8988T (cell line): ENCODE results near the gene MAGEA6.
"Not testable (repeated sequence)": the region's sequence is repeated elsewhere in the genome, so short reads cannot be mapped to it uniquely, and the experiment has no call there.

Source experiments
- DNase-seq: peaks from one replicate; pipeline ENCODE4 v3.0.0; 2011

MAGEA6 gene

GRCh38 chrX:152769549-152770289 is at the start of gene MAGEA6:
TSS of gene MAGEA6 (minus strand) at chrX:152769689. CDS start at chrX:152767650, 2,039 bp downstream.
- not testable (repeated sequence) for DNase-seq

GRCh38 chrX:152819266-152819665 is 49.8 kb upstream of the MAGEA6 start:
- no peak for DNase-seq

- DNase-seq, result no peak
Measured at GRCh38 chrX:152818356-152818755, 48.9 kb upstream of the MAGEA6 start.

- no peak for DNase-seq
Measured at GRCh38 chrX:152817078-152817764, 47.7 kb upstream of the MAGEA6 start.

- DNase-seq, result no peak
Measured at GRCh38 chrX:152814048-152814447, 44.6 kb upstream of the MAGEA6 start.

- DNase-seq, result no peak
Measured at GRCh38 chrX:152813206-152813605, 43.7 kb upstream of the MAGEA6 start.

- no peak for DNase-seq
Measured at GRCh38 chrX:152810403-152810802, 40.9 kb upstream of the MAGEA6 start.

GRCh38 chrX:152806035-152806434 is 36.5 kb upstream of the MAGEA6 start:
- no peak for DNase-seq

GRCh38 chrX:152798945-152799344 is 29.5 kb upstream of the MAGEA6 start:
- no peak for DNase-seq

- not testable (repeated sequence) for DNase-seq
Measured at GRCh38 chrX:152787062-152787461, 17.6 kb upstream of the MAGEA6 start.

GRCh38 chrX:152766562-152766961 is 2.9 kb downstream of the MAGEA6 start:
- DNase-seq, result not testable (repeated sequence)

GRCh38 chrX:152761582-152761981 is 7.9 kb downstream of the MAGEA6 start:
- not testable (repeated sequence) for DNase-seq

GRCh38 chrX:152759544-152759943 is 9.9 kb downstream of the MAGEA6 start:
- not testable (repeated sequence) for DNase-seq

- DNase-seq, result not testable (repeated sequence)
Measured at GRCh38 chrX:152758918-152759317, 10.6 kb downstream of the MAGEA6 start, which contains the start of gene CSAG3. TSS of gene CSAG3 (plus strand) at chrX:152759218.

GRCh38 chrX:152754871-152755270 is 14.6 kb downstream of the MAGEA6 start:
- not testable (repeated sequence) for DNase-seq

- DNase-seq, result not testable (repeated sequence)
Measured at GRCh38 chrX:152753686-152754650, 15.5 kb downstream of the MAGEA6 start, which contains the start of gene MAGEA2. TSS of gene MAGEA2 (minus strand) at chrX:152753842. CDS start at chrX:152751363, 2,479 bp downstream.

- no peak for DNase-seq
Measured at GRCh38 chrX:152738560-152738959, 30.9 kb downstream of the MAGEA6 start.

- not testable (repeated sequence) for DNase-seq
Measured at GRCh38 chrX:152736528-152736927, 33.0 kb downstream of the MAGEA6 start.

- DNase-seq, result no peak
Measured at GRCh38 chrX:152735860-152736511, 33.5 kb downstream of the MAGEA6 start.

- no peak for DNase-seq
Measured at GRCh38 chrX:152735101-152735500, 34.4 kb downstream of the MAGEA6 start.

GRCh38 chrX:152734143-152734858 is 35.2 kb downstream of the MAGEA6 start:
- not testable (repeated sequence) for DNase-seq
